IMR-90 (cell line): ENCODE data around the gene PTPRN2. TPM values are rescaled to one million over a fixed set of nuclear protein-coding genes. Genes with fewer than 3 reads are reported as not detected.

Experiments used
- ATAC-seq: fragments of 200-7000 bp; cut with Tn5 transposase; 2 replicates; pipeline ENCODE4 v1.9.1; 2020; ENCODE audit warnings: low read depth, mild to moderate bottlenecking, moderate library complexity
- BruUV-seq: library from RNA; stranded (reverse); fragments of 400-500 nt; replicated peaks from 2 replicates; lab custom pipeline; 2021; lab: Mats Ljungman, UMichigan
- CTCF ChIA-PET: fragments of 300-600 bp; formaldehyde crosslinking; extraction: SDS; loops from one replicate; lab custom pipeline; 2021; ENCODE audit warnings: antibody characterized with exemption; lab: Yijun Ruan, JAX
- POLR2A ChIA-PET: fragments of 300-600 bp; sonication (Branson Sonifier 250); formaldehyde crosslinking; loops from one replicate; lab custom pipeline; 2022; ENCODE audit warnings: antibody characterized with exemption; ENCODE audit not compliant: unreplicated experiment; lab: Charles Lee
- DNase-seq: peaks from one replicate; pipeline ENCODE4 v3.0.0; 2013
- H2AFZ ChIP-seq: replicated peaks from 2 replicates; pipeline ENCODE3; 2013; ENCODE audit warnings: low read length, mild to moderate bottlenecking; ENCODE audit not compliant: poor library complexity
- H2AK5ac ChIP-seq: 2 replicates; pipeline ENCODE4 v1.6.1; 2013; ENCODE audit warnings: low read depth, low read length, inconsistent platforms
- H2AK9ac ChIP-seq: replicated peaks from 2 replicates; pipeline ENCODE3; 2013; ENCODE audit warnings: mild to moderate bottlenecking, low read depth, low read length, moderate library complexity; ENCODE audit not compliant: poor library complexity
- H2BK120ac ChIP-seq: 2 replicates; pipeline ENCODE4 v1.6.1; 2013; ENCODE audit warnings: low read depth, low read length, inconsistent platforms
- H2BK15ac ChIP-seq: 3 replicates; pipeline ENCODE4 v1.6.1; 2013; ENCODE audit warnings: low read depth, low read length, inconsistent platforms
- H2BK20ac ChIP-seq: 2 replicates; pipeline ENCODE4 v1.6.1; 2013; ENCODE audit warnings: low read depth, mild to moderate bottlenecking, inconsistent platforms, low read length, moderate library complexity
- H2BK5ac ChIP-seq: 2 replicates; pipeline ENCODE4 v1.6.1; 2013; ENCODE audit warnings: mild to moderate bottlenecking, low read depth, low read length, inconsistent platforms; ENCODE audit not compliant: poor library complexity, severe bottlenecking
- H3K14ac ChIP-seq: replicated peaks from 2 replicates; pipeline ENCODE4 v1.6.1; 2013; ENCODE audit warnings: low read depth, low read length, inconsistent platforms
- H3K18ac ChIP-seq: 2 replicates; pipeline ENCODE4 v1.6.1; 2013; ENCODE audit warnings: low read depth, low read length, control low read depth
- H3K23ac ChIP-seq: 2 replicates; pipeline ENCODE4 v1.6.1; 2013; ENCODE audit warnings: low read depth, low read length, inconsistent platforms
- H3K27ac ChIP-seq: 2 replicates; pipeline ENCODE4 v1.5.1; 2013; ENCODE audit warnings: mild to moderate bottlenecking, control low read depth, low read length; ENCODE audit not compliant: insufficient read depth
- H3K27me3 ChIP-seq: 2 replicates; pipeline ENCODE4 v1.6.1; 2013; ENCODE audit warnings: low read length; ENCODE audit not compliant: control insufficient read depth, insufficient read depth
- H3K36me3 ChIP-seq: 2 replicates; pipeline ENCODE4 v1.6.1; 2013; ENCODE audit warnings: low read length, mixed read lengths; ENCODE audit not compliant: control insufficient read depth, insufficient read depth
- H3K4ac ChIP-seq: 2 replicates; pipeline ENCODE4 v1.6.1; 2013; ENCODE audit warnings: low read depth, low read length, inconsistent platforms
- H3K4me1 ChIP-seq: 2 replicates; pipeline ENCODE4 v1.6.1; 2013; ENCODE audit warnings: low read length, mixed read lengths; ENCODE audit not compliant: control insufficient read depth, insufficient read depth
- H3K4me2 ChIP-seq: 2 replicates; pipeline ENCODE4 v1.6.1; 2013; ENCODE audit warnings: low read depth, mild to moderate bottlenecking, control low read depth, low read length, moderate library complexity
- H3K4me3 ChIP-seq: 2 replicates; pipeline ENCODE4 v1.5.1; 2013; ENCODE audit warnings: low read depth, mild to moderate bottlenecking, control low read depth, low read length, moderate library complexity; ENCODE audit not compliant: insufficient read depth
- H3K56ac ChIP-seq: 2 replicates; pipeline ENCODE4 v1.6.1; 2013; ENCODE audit warnings: low read length, inconsistent platforms; ENCODE audit not compliant: insufficient read depth; ENCODE audit errors: extremely low read depth
- H3K79me1 ChIP-seq, 2 experiments: 2 replicates each; pipeline ENCODE4 v1.6.1; 2013; ENCODE audit warnings: low read length in 2 of 2, inconsistent platforms in 1 of 2, low read depth in 1 of 2
- H3K9ac ChIP-seq: 2 replicates; pipeline ENCODE4 v1.6.1; 2013; ENCODE audit warnings: low read depth, low read length, control low read depth
- H3K9me1 ChIP-seq: 2 replicates; pipeline ENCODE4 v1.6.1; 2013; ENCODE audit warnings: low read length, inconsistent platforms; ENCODE audit not compliant: insufficient read depth
- H3K9me3 ChIP-seq: 2 replicates; pipeline ENCODE4 v1.6.1; 2013; ENCODE audit warnings: low read length; ENCODE audit not compliant: control insufficient read depth, insufficient read depth
- H4K20me1 ChIP-seq: 2 replicates; pipeline ENCODE4 v1.6.1; 2013; ENCODE audit warnings: low read length, inconsistent platforms; ENCODE audit not compliant: insufficient read depth
- H4K5ac ChIP-seq: 2 replicates; pipeline ENCODE4 v1.6.1; 2013; ENCODE audit warnings: mild to moderate bottlenecking, low read depth, low read length, control low read depth
- H4K8ac ChIP-seq, 2 experiments: 2 replicates each; pipeline ENCODE4 v1.6.1; 2013; ENCODE audit warnings: low read depth in 2 of 2, low read length in 2 of 2, control low read depth in 1 of 2, inconsistent platforms in 1 of 2
- H4K91ac ChIP-seq: 2 replicates; pipeline ENCODE4 v1.6.1; 2013; ENCODE audit warnings: low read depth, low read length, inconsistent platforms; ENCODE audit not compliant: insufficient read depth
- BHLHE40 ChIP-seq: fragments of 150-350 bp; IDR thresholded peaks from 2 replicates; pipeline ENCODE4 v1.6.1; 2016; ENCODE audit warnings: mild to moderate bottlenecking, low read depth, low read length
- CEBPB ChIP-seq: IDR thresholded peaks from 2 replicates; pipeline ENCODE4 v1.6.1; 2012; ENCODE audit warnings: low read depth, low read length, improper control_type of control experiment
- FOS ChIP-seq: fragments of 150-350 bp; IDR thresholded peaks from 2 replicates; pipeline ENCODE4 v1.6.1; 2016; ENCODE audit warnings: low read depth, low read length
- MAZ ChIP-seq: IDR thresholded peaks from 2 replicates; pipeline ENCODE4 v1.6.1; 2012; ENCODE audit warnings: low read depth, mild to moderate bottlenecking, low read length, improper control_type of control experiment, moderate library complexity, borderline replicate concordance
- MXI1 ChIP-seq: IDR thresholded peaks from 2 replicates; pipeline ENCODE4 v1.6.1; 2012; ENCODE audit warnings: low read depth, mild to moderate bottlenecking, low read length, moderate library complexity, borderline replicate concordance
- NFE2L2 ChIP-seq: fragments of 150-350 bp; IDR thresholded peaks from 2 replicates; pipeline ENCODE4 v1.6.1; 2016; ENCODE audit warnings: low read depth, mild to moderate bottlenecking, low read length
- POLR2A ChIP-seq: IDR thresholded peaks from 2 replicates; pipeline ENCODE4 v1.6.1; 2012; ENCODE audit warnings: mild to moderate bottlenecking, low read depth, low read length
- RAD21 ChIP-seq: IDR thresholded peaks from 2 replicates; pipeline ENCODE4 v1.6.1; 2012; ENCODE audit warnings: low read length, improper control_type of control experiment
- SMC3 ChIP-seq: fragments of 150-350 bp; IDR thresholded peaks from 2 replicates; pipeline ENCODE4 v1.6.1; 2016; ENCODE audit warnings: low read depth, mild to moderate bottlenecking, antibody characterized with exemption, low read length, moderate library complexity
- WGBS, 2 experiments: methylation state at CpG; one replicate each; pipeline versions ENCODE4 v1.1.5 to v1.1.7; 2013; ENCODE audit warnings: missing lambda C conversion rate in 2 of 2; ENCODE audit not compliant: insufficient read length in 1 of 2; ENCODE audit errors: extremely low coverage in 2 of 2; 5-methylcytosine and 5-hydroxymethylcytosine counted together
- dilution Hi-C: fragments of 300-500 bp; cut with HindIII; formaldehyde crosslinking; loops from one replicate; pipeline ENCODE4 v1.14.3; 2018; ENCODE audit warnings: low sequenced_read_pairs; ENCODE audit not compliant: unreplicated experiment
- in situ Hi-C: fragments of 300-500 bp; cut with MboI; formaldehyde crosslinking; loops from 3 replicates; pipeline ENCODE4 v1.14.3; 2019; ENCODE audit warnings: low sequenced_read_pairs, inconsistent platforms, mixed read lengths
- intact Hi-C: fragments of 100-400 bp; cut with micrococcal nuclease; formaldehyde crosslinking; loops from 2 replicates; pipeline ENCODE4 v1.10.0; 2022
- polyA plus RNA-seq, 3 experiments: library from polyadenylated mRNA; depleted of rRNA; stranded (reverse); fragments of >200 nt; gene quantifications; 2 replicates each; pipeline ENCODE4 v1.2.3, GENCODE V29; 2012; ENCODE audit warnings: low replicate concordance in 1 of 3
- total RNA-seq: library from RNA; depleted of rRNA; stranded (reverse); fragments of >200 nt; gene quantifications from 2 replicates; pipeline ENCODE4 v1.2.3, GENCODE V29; 2012
- TF ChIP-seq, protein P1 (sequence below): conservative IDR thresholded peaks from 2 replicates; pipeline ENCODE4 v1.5.1; 2012; ENCODE audit warnings: mild to moderate bottlenecking, low read depth, low read length, improper control_type of control experiment
- TF ChIP-seq, protein P2 (sequence below): fragments of 150-350 bp; IDR thresholded peaks from 2 replicates; pipeline ENCODE4 v1.6.1; 2016; ENCODE audit warnings: low read depth, mild to moderate bottlenecking, low read length, moderate library complexity, borderline replicate concordance
- TF ChIP-seq, protein P3 (sequence below): fragments of 150-350 bp; IDR thresholded peaks from 2 replicates; pipeline ENCODE4 v1.6.1; 2017; ENCODE audit warnings: mild to moderate bottlenecking, antibody characterized with exemption, low read length, low read depth

PTPRN2 gene
- total and polyA plus RNA-seq, 2 of the 4 experiments (the other 2 are of a cell fraction), result 0.03 TPM; not detected in 1

DNA sequence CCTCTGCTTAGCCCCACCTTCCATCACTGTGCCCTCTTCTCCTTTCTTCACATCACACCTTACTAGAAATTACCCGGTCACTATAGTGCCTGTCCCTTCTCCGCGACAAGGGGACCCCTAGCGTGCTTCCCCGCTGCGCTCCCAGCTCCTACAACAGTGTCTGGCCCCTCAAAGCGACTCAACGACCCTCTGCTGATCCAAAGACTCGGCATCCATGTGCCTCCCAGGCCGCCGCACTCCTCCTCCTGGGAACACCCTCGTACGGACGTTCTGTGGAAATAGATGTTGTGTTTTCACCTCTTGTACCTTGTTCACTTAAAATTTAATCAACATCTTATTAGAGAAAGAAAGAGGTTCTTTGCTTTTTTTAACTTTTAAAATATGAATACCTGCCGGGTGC, 787.3 kb downstream of the PTPRN2 start:
- H3K9me1 ChIP-seq, result no peaks in the 10 kb centered on the region
- intact Hi-C loops, result no loop called here
- no peak overlapping the region for H3K18ac ChIP-seq
- H4K5ac ChIP-seq, result no peak overlapping the region
- ATAC-seq (no peak), DNase-seq (no peak)
- H2BK120ac ChIP-seq, result no peak overlapping the region
- H3K27me3 ChIP-seq, result no peaks in the 10 kb centered on the region
- no peaks in the 10 kb centered on the region for H3K4me1 ChIP-seq
- no peak overlapping the region for H3K27ac ChIP-seq
- no peak overlapping the region for H4K8ac ChIP-seq
- no peak overlapping the region for H2BK20ac ChIP-seq
- no peak overlapping the region for H3K4me2 ChIP-seq
- TF ChIP-seq MAZ (no peak), NFE2L2 (no peak), MXI1 (no peak), FOS (no peak), CEBPB (no peak), SMC3 (no peak), RAD21 (no peak), BHLHE40 (no peak), POLR2A (no peak)
- TF ChIP-seq, protein P1, sequence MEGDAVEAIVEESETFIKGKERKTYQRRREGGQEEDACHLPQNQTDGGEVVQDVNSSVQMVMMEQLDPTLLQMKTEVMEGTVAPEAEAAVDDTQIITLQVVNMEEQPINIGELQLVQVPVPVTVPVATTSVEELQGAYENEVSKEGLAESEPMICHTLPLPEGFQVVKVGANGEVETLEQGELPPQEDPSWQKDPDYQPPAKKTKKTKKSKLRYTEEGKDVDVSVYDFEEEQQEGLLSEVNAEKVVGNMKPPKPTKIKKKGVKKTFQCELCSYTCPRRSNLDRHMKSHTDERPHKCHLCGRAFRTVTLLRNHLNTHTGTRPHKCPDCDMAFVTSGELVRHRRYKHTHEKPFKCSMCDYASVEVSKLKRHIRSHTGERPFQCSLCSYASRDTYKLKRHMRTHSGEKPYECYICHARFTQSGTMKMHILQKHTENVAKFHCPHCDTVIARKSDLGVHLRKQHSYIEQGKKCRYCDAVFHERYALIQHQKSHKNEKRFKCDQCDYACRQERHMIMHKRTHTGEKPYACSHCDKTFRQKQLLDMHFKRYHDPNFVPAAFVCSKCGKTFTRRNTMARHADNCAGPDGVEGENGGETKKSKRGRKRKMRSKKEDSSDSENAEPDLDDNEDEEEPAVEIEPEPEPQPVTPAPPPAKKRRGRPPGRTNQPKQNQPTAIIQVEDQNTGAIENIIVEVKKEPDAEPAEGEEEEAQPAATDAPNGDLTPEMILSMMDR, result no peak
- TF ChIP-seq, protein P2, sequence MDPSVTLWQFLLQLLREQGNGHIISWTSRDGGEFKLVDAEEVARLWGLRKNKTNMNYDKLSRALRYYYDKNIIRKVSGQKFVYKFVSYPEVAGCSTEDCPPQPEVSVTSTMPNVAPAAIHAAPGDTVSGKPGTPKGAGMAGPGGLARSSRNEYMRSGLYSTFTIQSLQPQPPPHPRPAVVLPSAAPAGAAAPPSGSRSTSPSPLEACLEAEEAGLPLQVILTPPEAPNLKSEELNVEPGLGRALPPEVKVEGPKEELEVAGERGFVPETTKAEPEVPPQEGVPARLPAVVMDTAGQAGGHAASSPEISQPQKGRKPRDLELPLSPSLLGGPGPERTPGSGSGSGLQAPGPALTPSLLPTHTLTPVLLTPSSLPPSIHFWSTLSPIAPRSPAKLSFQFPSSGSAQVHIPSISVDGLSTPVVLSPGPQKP, result no peak
- TF ChIP-seq, protein P3, sequence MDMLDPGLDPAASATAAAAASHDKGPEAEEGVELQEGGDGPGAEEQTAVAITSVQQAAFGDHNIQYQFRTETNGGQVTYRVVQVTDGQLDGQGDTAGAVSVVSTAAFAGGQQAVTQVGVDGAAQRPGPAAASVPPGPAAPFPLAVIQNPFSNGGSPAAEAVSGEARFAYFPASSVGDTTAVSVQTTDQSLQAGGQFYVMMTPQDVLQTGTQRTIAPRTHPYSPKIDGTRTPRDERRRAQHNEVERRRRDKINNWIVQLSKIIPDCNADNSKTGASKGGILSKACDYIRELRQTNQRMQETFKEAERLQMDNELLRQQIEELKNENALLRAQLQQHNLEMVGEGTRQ, result no peak
- H3K4me3 ChIP-seq, result no peak overlapping the region
- H3K36me3 ChIP-seq, result no peaks in the 10 kb centered on the region
- H3K14ac ChIP-seq, result no peak overlapping the region
- no TSS peak for BruUV-seq
- no peak overlapping the region for H2AK9ac ChIP-seq
- H4K91ac ChIP-seq, result no peak overlapping the region
- no peak overlapping the region for H3K56ac ChIP-seq
- H2AK5ac ChIP-seq, result no peak overlapping the region
- no peaks in the 10 kb centered on the region for H3K79me1 ChIP-seq
- H3K4ac ChIP-seq, result no peak overlapping the region
- dilution Hi-C loops, result no loop called here
- in situ Hi-C loops, result no loop called here
- no peak overlapping the region for H3K23ac ChIP-seq
- no peak overlapping the region for H2BK15ac ChIP-seq
- H4K20me1 ChIP-seq, result no peaks in the 10 kb centered on the region
- POLR2A ChIA-PET, result no interaction called here
- H2AFZ ChIP-seq, result no peak overlapping the region
- H3K9ac ChIP-seq, result no peak overlapping the region
- no peak overlapping the region for H2BK5ac ChIP-seq
- CTCF ChIA-PET, result no interaction called here
- WGBS, 2 experiments, result 95% methylated on average over 3 of the region's 15 CpGs; no CpG with 5 or more reads in 1 of the 2 experiments
- peaks cover 56% of the 10 kb centered on the region for H3K9me3 ChIP-seq
